GM12874 (cell line): Measurements from ENCODE around the gene ITGAE.

Source experiments
- CTCF ChIP-seq: IDR thresholded peaks from 2 replicates; pipeline ENCODE4 v1.5.1; 2011; ENCODE audit warnings: low read depth, mild to moderate bottlenecking, control low read depth, low read length, moderate library complexity; ENCODE audit not compliant: insufficient read depth

ITGAE gene

GRCh38 chr17:3804503-3804931 is 3.5 kb upstream of the ITGAE start:
- TF ChIP-seq CTCF, result no peak

- TF ChIP-seq CTCF, result no peak
Measured at GRCh38 chr17:3803308-3803640, 2.3 kb upstream of the ITGAE start.

GRCh38 chr17:3802461-3803307 is 1.7 kb upstream of the ITGAE start:
- TF ChIP-seq CTCF, result no peak

GRCh38 chr17:3801792-3802191 is 804 bp upstream of the ITGAE start:
- TF ChIP-seq CTCF, result no peak

- TF ChIP-seq CTCF, result no peak
Measured at GRCh38 chr17:3801347-3801746, 359 bp upstream of the ITGAE start.

GRCh38 chr17:3799181-3799945 is 1.6 kb downstream of the ITGAE start:
- no peak for TF ChIP-seq CTCF

- no peak for TF ChIP-seq CTCF
Measured at GRCh38 chr17:3798273-3799180, 2.5 kb downstream of the ITGAE start.
